GM13976 (cell line): ENCODE measurements around the gene EEF1AKMT1.

ENCODE experiments used
- DNase-seq: peaks from one replicate; pipeline ENCODE4 v3.0.0; 2012; ENCODE audit warnings: low spot score
- in situ Hi-C: fragments of 300-500 bp; cut with MboI; formaldehyde crosslinking; loops from one replicate; pipeline ENCODE4 v1.12.0; 2022; ENCODE audit warnings: low sequenced_read_pairs, mixed read lengths, inconsistent platforms; ENCODE audit not compliant: unreplicated experiment
- TF ChIP-seq, protein P1 (sequence below): IDR thresholded peaks from 2 replicates; pipeline ENCODE4 v1.5.1; 2012; ENCODE audit warnings: borderline replicate concordance, mild to moderate bottlenecking; ENCODE audit not compliant: insufficient read depth; ENCODE audit errors: extremely low read depth, missing control alignments, control extremely low read depth

The EEF1AKMT1 gene

DNA sequence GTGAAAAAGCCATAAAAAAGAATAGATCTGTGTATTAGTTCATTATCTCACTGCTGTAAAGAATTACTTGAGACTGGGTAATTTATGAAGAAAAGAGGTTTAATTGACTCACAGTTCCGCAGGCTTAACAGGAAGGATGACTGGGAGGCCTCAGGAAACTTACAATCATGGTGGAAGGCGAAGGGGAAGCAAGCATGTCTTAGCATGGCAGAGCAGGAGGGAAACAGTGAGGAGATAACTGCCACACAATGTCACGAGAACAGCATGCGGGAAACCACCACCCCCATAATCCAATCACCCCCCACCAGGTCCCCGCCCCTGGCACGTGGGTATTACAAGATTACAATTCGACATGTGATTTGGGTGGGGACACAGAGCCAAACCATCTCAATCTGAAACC, 39.1 kb upstream of the EEF1AKMT1 start:
- TF ChIP-seq, protein P1, sequence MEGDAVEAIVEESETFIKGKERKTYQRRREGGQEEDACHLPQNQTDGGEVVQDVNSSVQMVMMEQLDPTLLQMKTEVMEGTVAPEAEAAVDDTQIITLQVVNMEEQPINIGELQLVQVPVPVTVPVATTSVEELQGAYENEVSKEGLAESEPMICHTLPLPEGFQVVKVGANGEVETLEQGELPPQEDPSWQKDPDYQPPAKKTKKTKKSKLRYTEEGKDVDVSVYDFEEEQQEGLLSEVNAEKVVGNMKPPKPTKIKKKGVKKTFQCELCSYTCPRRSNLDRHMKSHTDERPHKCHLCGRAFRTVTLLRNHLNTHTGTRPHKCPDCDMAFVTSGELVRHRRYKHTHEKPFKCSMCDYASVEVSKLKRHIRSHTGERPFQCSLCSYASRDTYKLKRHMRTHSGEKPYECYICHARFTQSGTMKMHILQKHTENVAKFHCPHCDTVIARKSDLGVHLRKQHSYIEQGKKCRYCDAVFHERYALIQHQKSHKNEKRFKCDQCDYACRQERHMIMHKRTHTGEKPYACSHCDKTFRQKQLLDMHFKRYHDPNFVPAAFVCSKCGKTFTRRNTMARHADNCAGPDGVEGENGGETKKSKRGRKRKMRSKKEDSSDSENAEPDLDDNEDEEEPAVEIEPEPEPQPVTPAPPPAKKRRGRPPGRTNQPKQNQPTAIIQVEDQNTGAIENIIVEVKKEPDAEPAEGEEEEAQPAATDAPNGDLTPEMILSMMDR, result no peak
- no peak for DNase-seq
- in situ Hi-C loops, result loop anchor here (25.0 kb wide), 1 partner anchor 626 kb away; the partner anchor contains the start of gene GJB2

DNA sequence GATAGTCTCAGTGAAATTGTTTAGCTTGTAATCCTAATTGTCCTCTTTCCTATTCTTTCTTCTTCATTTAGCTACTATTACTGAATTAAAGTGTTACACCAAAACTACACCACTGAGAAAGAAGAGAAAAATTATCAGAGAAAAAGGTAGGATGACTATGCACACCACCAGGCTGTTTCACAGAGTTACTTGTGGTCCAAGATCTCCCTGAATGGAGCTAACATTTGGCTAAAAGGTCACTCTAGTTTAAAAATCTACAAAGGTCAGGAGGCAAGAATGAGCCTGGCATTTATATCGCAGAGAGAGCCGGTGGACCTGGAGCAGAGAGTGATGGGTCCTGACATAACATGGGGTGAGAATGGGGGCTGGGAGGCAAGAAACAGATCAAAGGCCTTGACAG, 37.0 kb upstream of the EEF1AKMT1 start:
- in situ Hi-C loops, result loop anchor here (25.0 kb wide), 1 partner anchor 624 kb away; the partner anchor contains the start of gene GJB2
- no peak for DNase-seq
- TF ChIP-seq, protein P1, result no peak

DNA sequence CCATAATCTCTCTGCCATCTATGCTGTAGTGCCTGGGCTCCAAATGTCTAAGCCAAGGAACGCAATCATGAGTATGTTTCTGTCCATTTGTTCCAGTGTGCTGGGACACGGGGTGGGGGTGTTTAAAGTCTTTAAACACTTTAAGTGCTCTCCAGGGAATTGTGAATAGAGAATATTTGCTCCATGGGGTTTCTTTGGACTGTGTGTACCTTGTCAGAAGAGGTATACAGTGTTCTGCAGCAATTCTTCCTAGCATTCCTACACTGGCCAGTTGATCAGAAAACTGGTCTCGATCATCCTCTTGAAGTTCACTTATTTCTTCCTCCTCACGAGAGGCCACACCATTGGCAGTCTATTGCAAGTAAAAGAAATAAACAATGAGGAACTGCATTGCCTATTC, 35.1 kb upstream of the EEF1AKMT1 start:
- TF ChIP-seq, protein P1, result no peak
- in situ Hi-C loops, result loop anchor here (25.0 kb wide), 1 partner anchor 622 kb away; the partner anchor contains the start of gene GJB2
- no peak for DNase-seq

DNA sequence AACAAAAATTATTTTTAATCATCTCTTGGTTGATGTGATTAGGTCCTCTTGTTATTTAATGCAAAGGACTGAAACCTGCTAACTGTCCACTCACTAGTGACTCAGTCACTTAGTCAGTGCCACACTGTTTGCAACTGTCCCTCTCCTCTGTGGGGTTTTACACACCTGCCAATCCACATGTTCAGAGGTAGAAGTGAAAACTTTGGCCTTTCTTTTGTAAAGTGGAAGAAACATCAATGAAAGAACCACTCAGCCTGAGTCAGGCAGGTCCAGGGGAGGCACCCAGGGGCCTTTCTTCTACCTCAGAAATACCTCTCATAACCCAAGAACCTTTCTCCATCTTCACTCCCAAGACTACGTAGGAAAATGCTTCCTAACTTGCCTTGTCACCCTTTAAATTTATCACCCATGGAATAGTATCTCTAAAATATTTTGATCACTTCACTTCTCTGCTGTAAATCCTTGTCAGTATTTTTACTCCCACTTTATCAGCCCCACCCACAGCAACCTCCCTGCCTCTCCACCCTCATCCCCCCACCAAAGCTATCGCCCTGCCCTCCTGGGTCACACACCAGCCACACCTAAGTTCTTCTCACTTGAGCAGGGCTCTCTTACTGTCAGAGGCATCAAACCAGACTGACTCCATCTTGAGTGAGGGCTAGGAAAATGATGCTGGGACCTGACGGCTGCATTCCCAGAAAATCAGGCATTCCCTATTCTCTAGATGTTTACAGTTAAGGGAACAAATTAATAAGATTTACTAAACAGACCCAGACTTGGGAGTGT, 29.6 kb upstream of the EEF1AKMT1 start:
- no peak for DNase-seq
- TF ChIP-seq, protein P1, result no peak
- in situ Hi-C loops, result loop anchor here (25.0 kb wide), 1 partner anchor 616 kb away; the partner anchor contains the start of gene GJB2

DNA sequence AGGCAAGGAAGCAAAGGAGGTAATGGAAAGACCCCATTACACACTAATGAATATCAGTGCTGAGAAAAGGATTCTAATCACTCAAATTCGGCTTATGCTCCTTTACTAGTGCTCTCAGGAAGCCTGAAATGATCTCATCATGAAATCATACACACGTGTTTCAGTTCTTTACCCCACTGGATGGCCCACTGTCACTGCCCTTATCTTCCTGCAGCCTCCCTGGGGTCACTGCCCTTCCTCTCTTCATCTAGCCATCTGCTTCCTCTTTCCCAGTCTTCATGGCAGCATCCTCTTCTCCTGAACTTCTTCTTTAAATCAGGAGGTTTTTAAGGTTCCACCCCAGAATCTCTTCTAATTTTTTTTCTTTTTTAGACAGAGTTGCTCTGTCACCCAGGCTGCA, 27.9 kb upstream of the EEF1AKMT1 start:
- in situ Hi-C loops, result loop anchor here (25.0 kb wide), 1 partner anchor 614 kb away; the partner anchor contains the start of gene GJB2
- DNase-seq, result no peak
- TF ChIP-seq, protein P1, result no peak

DNA sequence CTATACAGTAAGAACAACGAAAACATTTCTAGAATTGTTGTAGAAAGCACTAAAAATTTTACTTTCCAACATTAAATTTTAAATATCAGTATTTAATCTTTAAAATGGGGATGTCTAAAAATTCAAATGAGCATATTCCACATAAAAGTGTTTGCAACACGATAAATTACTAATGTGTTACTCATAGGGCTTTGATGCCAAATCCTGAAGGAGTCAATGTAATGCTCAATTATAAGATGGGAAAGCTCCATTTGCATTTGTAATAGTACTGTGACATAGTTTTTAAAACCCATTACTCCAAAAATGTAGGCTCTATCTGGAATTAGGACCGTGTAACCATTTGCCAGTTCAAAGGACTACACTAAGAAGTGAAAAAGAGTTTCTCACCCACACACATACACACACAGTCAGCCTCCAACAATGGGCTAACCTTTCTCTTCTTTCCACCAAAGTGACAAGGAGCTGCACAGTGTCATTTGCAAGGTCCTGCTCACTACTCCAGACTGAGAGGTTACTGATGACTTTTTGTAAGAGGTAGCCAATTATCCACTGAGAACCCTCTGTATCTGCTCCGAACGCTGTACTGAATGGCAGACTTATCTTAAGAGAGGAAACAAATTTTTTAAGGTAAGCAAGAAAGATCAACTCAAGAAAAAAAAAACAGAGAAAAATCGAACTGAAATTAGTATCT, 26.1 kb upstream of the EEF1AKMT1 start:
- no peak for DNase-seq
- in situ Hi-C loops, result loop anchor here (25.0 kb wide), 1 partner anchor 613 kb away; the partner anchor contains the start of gene GJB2
- TF ChIP-seq, protein P1, result no peak
